ENCODE results near the gene FOXC1.

FOXC1 gene

GRCh38 chr6:1624058-1624850 is 14.5 kb downstream of the FOXC1 start:
- Mint-ChIP-seq H3K4me3 (peak overlapping the region; percentile 81 to 90 (median 87)), H3K9me3 (no peaks in the 10 kb centered on the region), H3K27me3 (ENCODE audit: low read depth) (peaks cover 87% of the 10 kb centered on the region), H3K36me3 (ENCODE audit: low read depth) (no peaks in the 10 kb centered on the region), H3K4me1 (peaks cover 47% of the 10 kb centered on the region), H3K27ac (peak overlapping the region in 2 of 3 experiments; percentile 71 to 90)
- TF ChIP-seq, protein P1, sequence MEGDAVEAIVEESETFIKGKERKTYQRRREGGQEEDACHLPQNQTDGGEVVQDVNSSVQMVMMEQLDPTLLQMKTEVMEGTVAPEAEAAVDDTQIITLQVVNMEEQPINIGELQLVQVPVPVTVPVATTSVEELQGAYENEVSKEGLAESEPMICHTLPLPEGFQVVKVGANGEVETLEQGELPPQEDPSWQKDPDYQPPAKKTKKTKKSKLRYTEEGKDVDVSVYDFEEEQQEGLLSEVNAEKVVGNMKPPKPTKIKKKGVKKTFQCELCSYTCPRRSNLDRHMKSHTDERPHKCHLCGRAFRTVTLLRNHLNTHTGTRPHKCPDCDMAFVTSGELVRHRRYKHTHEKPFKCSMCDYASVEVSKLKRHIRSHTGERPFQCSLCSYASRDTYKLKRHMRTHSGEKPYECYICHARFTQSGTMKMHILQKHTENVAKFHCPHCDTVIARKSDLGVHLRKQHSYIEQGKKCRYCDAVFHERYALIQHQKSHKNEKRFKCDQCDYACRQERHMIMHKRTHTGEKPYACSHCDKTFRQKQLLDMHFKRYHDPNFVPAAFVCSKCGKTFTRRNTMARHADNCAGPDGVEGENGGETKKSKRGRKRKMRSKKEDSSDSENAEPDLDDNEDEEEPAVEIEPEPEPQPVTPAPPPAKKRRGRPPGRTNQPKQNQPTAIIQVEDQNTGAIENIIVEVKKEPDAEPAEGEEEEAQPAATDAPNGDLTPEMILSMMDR (IDR thresholded peaks at IDR 0.05; ENCODE audit: unreplicated experiment in 3 of 3) = no peak

- H3K36me3 Mint-ChIP-seq (ENCODE audit: low read depth) = no peaks in the 10 kb centered on the region
- peak overlapping the region; percentile 81 to 90 (median 87) for H3K4me3 Mint-ChIP-seq
- H3K27ac Mint-ChIP-seq = peak overlapping the region; percentile 44 to 83 (median 68)
- no peaks in the 10 kb centered on the region for H3K9me3 Mint-ChIP-seq
- H3K4me1 Mint-ChIP-seq = peaks cover 47% of the 10 kb centered on the region
- peaks cover 90% of the 10 kb centered on the region for H3K27me3 Mint-ChIP-seq (ENCODE audit: low read depth)
- TF ChIP-seq, protein P1 (IDR thresholded peaks at IDR 0.05; ENCODE audit: unreplicated experiment in 3 of 3) = no peak
These were observed 15.4 kb downstream of the FOXC1 start for GRCh38 chr6:1624851-1625781.

DNA sequence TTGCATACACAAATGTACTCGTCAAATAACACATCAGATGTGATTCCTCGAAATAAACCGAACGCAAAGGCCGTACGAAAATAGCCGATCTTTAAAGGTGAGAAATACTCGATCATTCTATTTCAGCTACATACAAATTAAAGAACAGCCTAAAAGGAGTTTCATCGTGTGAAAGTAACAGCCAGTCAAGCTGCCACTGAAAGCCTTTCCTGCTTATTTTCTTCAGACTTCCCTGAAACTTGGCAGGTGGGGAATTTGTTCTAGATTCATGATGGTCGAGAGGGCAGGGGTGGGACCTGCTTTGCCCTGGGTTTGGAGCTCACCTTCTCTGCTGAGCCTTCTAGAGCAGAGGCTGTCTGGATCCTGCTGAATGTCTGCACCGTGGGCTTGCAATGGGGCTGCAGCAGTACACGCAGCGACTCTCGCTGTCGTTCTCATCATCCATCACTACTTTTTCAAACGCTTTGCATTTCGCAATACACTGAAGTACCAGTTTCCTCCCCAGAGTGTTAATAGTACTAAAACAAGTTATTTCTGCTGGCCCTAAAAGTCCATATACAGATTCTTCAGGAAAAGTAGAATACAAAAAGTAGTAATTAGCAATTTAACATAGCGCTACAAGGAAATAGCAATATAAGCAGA is 16.2 kb downstream of the FOXC1 start:
- H3K4me1 Mint-ChIP-seq = peaks cover 53% of the 10 kb centered on the region
- TF ChIP-seq, protein P1 (IDR thresholded peaks at IDR 0.05; ENCODE audit: unreplicated experiment in 3 of 3) = no peak
- H3K27me3 Mint-ChIP-seq (ENCODE audit: low read depth) = peaks cover 94% of the 10 kb centered on the region
- H3K4me3 Mint-ChIP-seq = peak overlapping the region; percentile 81 to 90 (median 87)
- peak overlapping the region; percentile 44 to 83 (median 72) for H3K27ac Mint-ChIP-seq
- H3K36me3 Mint-ChIP-seq (ENCODE audit: low read depth) = no peaks in the 10 kb centered on the region
- H3K9me3 Mint-ChIP-seq = no peaks in the 10 kb centered on the region

- no peaks in the 10 kb centered on the region for H3K36me3 Mint-ChIP-seq (ENCODE audit: low read depth)
- H3K27me3 Mint-ChIP-seq (ENCODE audit: low read depth) = peaks cover 93% of the 10 kb centered on the region
- peak overlapping the region; percentile 44 to 80 (median 72) for H3K27ac Mint-ChIP-seq
- TF ChIP-seq, protein P1 (IDR thresholded peaks at IDR 0.05; ENCODE audit: unreplicated experiment in 3 of 3) = no peak
- H3K9me3 Mint-ChIP-seq = no peaks in the 10 kb centered on the region
- H3K4me1 Mint-ChIP-seq = peaks cover 53% of the 10 kb centered on the region
- peak overlapping the region; percentile 81 to 90 (median 87) for H3K4me3 Mint-ChIP-seq
These were observed 16.8 kb downstream of the FOXC1 start for GRCh38 chr6:1626481-1626880.

- Mint-ChIP-seq H3K36me3 (ENCODE audit: low read depth) (peaks cover 5% of the 10 kb centered on the region), H3K9me3 (no peaks in the 10 kb centered on the region), H3K4me1 (peaks cover 42% of the 10 kb centered on the region), H3K27me3 (ENCODE audit: low read depth) (peaks cover 85% of the 10 kb centered on the region), H3K27ac (peak overlapping the region in 1 of 3 experiments; percentile 45), H3K4me3 (no peak overlapping the region)
- TF ChIP-seq, protein P1 (IDR thresholded peaks at IDR 0.05; ENCODE audit: unreplicated experiment in 3 of 3) = no peak
These were observed 18.3 kb downstream of the FOXC1 start for GRCh38 chr6:1627827-1628560.
